ENCODE data around the gene CNOT3.

- TF ChIP-seq CTCF (IDR thresholded peaks at IDR 0.05; ENCODE audit: low read length) = no peak
- no peak for TF ChIP-seq EZH2phosphoT487 (IDR thresholded peaks at IDR 0.05; ENCODE audit: low read length)
Measured at GRCh38 chr19:54108496-54108895, 29.1 kb upstream of the CNOT3 start.
